ENCODE data around the gene SUFU.
A peak's percentile ranks its signal among the peaks of the same experiment; 100 is the strongest.
"Not testable (repeated sequence)": the region's sequence is repeated elsewhere in the genome, so short reads cannot be mapped to it uniquely, and the experiment has no call there.

The SUFU gene

DNA sequence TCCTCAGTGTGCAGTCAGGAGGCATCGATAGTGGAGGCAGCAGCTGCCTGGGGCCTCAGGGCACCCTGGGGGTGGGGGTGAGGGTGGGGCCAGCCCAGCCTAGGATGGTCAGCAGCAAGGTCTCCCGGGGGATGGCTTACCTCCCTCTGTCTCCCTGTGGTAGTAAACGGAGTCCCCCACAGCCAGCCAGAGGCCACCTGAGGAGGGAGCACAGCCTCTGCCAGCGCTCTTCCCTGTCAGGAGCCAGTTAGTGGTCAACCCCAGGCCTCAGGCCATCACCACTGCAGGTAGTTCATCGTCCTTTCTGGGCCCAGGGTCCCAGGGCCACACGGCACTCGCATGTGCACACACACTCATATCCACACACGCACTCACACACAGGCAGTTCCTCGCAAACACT is 23.4 kb upstream of the SUFU start:
- H3K4me3 ChIP-seq (ENCODE audit: low read depth in 1 of 5, low read length in 5 of 5) = no peak overlapping the region
- no peaks in the 10 kb centered on the region for H3K9me3 ChIP-seq (ENCODE audit: control insufficient read depth in 5 of 5, low read length in 5 of 5)
- H3K36me3 ChIP-seq (ENCODE audit: control insufficient read depth in 5 of 5, insufficient read depth in 5 of 5, low read length in 5 of 5) = peaks cover 0 to 67% (median 65%) of the 10 kb centered on the region in 5 donors
- peaks cover 0 to 11% (median 3%) of the 10 kb centered on the region in 5 donors for H3K4me1 ChIP-seq (ENCODE audit: control insufficient read depth in 5 of 5, insufficient read depth in 5 of 5, low read length in 5 of 5)
- no peak overlapping the region for H3K9ac ChIP-seq (ENCODE audit: low read length in 5 of 5)
- no peaks in the 10 kb centered on the region for H3K27me3 ChIP-seq (ENCODE audit: control insufficient read depth in 5 of 5, insufficient read depth in 4 of 5, low read length in 5 of 5)
- H3K27ac ChIP-seq (ENCODE audit: low read depth, low read length) = no peak overlapping the region

DNA sequence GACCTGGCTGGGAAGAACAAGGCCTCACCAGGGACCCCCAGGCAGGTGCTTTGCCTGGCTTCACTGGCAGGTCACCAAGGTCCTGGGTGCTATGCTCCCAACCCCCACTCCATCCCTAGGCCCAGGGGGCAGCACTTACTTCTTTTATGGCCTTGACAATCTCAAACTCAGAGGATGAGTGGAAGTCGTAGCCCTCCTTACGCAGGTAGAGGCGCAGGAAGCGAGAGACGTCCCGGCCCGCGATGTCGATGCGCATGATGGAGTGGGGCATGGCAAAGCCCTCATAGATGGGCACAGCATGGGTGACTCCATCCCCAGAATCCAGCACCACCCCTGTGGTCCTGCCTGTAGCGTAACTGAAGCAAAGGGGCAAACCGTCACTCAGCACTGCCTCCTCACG is 19.8 kb upstream of the SUFU start:
- Histone ChIP-seq H3K27me3 (ENCODE audit: control insufficient read depth in 5 of 5, insufficient read depth in 4 of 5, low read length in 5 of 5) (no peaks in the 10 kb centered on the region), H3K36me3 (ENCODE audit: control insufficient read depth in 5 of 5, insufficient read depth in 5 of 5, low read length in 5 of 5) (peaks cover 3 to 98% (median 98%) of the 10 kb centered on the region in 5 donors), H3K4me1 (ENCODE audit: control insufficient read depth in 5 of 5, insufficient read depth in 5 of 5, low read length in 5 of 5) (no peaks in the 10 kb centered on the region), H3K9me3 (ENCODE audit: control insufficient read depth in 5 of 5, low read length in 5 of 5) (no peaks in the 10 kb centered on the region), H3K9ac (ENCODE audit: low read length in 5 of 5) (no peak overlapping the region), H3K27ac (ENCODE audit: low read depth, low read length) (no peak overlapping the region), H3K4me3 (ENCODE audit: low read depth in 1 of 5, low read length in 5 of 5) (no peak overlapping the region)

DNA sequence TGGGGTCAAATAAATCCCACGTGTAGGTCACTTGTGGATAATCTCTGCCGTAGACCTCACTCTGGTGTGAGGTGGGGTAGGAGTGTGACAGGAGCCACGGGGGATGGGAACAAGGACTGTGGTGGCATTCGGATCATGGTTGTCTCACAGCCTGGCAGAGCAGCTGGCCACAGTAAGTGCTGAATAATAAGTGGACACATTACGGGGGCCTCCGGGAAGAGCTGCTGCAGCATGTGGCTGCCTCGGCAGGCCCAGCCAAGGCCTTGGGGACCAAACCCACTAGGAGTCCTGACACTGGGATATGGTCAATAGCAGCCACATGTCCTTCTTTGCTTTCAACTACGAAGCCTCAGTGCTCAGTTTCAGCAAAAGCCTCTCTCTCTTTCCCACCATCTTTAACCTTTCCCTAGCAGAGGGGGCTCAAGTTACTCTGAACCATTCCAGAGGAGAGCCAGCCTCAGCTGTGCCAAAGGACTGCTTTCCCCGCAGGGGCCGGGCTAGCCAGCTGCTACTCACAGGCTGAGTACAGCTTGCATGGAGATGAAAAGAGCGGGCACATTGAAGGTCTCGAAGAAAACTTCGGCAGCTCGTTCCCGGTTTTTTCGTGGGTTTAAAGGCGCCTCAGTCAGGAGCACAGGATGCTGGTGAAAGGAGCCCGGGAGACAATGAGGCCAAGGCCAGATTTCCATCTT is 18.5 kb upstream of the SUFU start:
- Histone ChIP-seq H3K4me1 (ENCODE audit: control insufficient read depth in 5 of 5, insufficient read depth in 5 of 5, low read length in 5 of 5) (no peaks in the 10 kb centered on the region), H3K4me3 (ENCODE audit: low read depth in 1 of 5, low read length in 5 of 5) (no peak overlapping the region), H3K9me3 (ENCODE audit: control insufficient read depth in 5 of 5, low read length in 5 of 5) (no peaks in the 10 kb centered on the region), H3K36me3 (ENCODE audit: control insufficient read depth in 5 of 5, insufficient read depth in 5 of 5, low read length in 5 of 5) (peaks cover 5 to 96% (median 89%) of the 10 kb centered on the region in 5 donors), H3K27me3 (ENCODE audit: control insufficient read depth in 5 of 5, insufficient read depth in 4 of 5, low read length in 5 of 5) (no peaks in the 10 kb centered on the region), H3K9ac (ENCODE audit: low read length in 5 of 5) (no peak overlapping the region), H3K27ac (ENCODE audit: low read depth, low read length) (no peak overlapping the region)

- H3K36me3 ChIP-seq (ENCODE audit: control insufficient read depth in 5 of 5, insufficient read depth in 5 of 5, low read length in 5 of 5) = peaks cover 7 to 54% (median 30%) of the 10 kb centered on the region in 5 donors
- H3K4me1 ChIP-seq (ENCODE audit: control insufficient read depth in 5 of 5, insufficient read depth in 5 of 5, low read length in 5 of 5) = peaks cover 0 to 31% (median 26%) of the 10 kb centered on the region in 5 donors
- no peaks in the 10 kb centered on the region for H3K27me3 ChIP-seq (ENCODE audit: control insufficient read depth in 5 of 5, insufficient read depth in 4 of 5, low read length in 5 of 5)
- no peak overlapping the region for H3K4me3 ChIP-seq (ENCODE audit: low read depth in 1 of 5, low read length in 5 of 5)
- no peak overlapping the region for H3K9ac ChIP-seq (ENCODE audit: low read length in 5 of 5)
- no peaks in the 10 kb centered on the region for H3K9me3 ChIP-seq (ENCODE audit: control insufficient read depth in 5 of 5, low read length in 5 of 5)
- no peak overlapping the region for H3K27ac ChIP-seq (ENCODE audit: low read depth, low read length)
Measured at GRCh38 chr10:102491136-102491535, 12.6 kb upstream of the SUFU start.

GRCh38 chr10:102492344-102492939 is 11.3 kb upstream of the SUFU start:
- Histone ChIP-seq H3K9me3 (ENCODE audit: control insufficient read depth in 5 of 5, low read length in 5 of 5) (no peaks in the 10 kb centered on the region), H3K4me3 (ENCODE audit: low read depth in 1 of 5, low read length in 5 of 5) (no peak overlapping the region), H3K27me3 (ENCODE audit: control insufficient read depth in 5 of 5, insufficient read depth in 4 of 5, low read length in 5 of 5) (no peaks in the 10 kb centered on the region), H3K9ac (ENCODE audit: low read length in 5 of 5) (peak overlapping the region in 1 of 5 donors; percentile 47), H3K27ac (ENCODE audit: low read depth, low read length) (no peak overlapping the region), H3K4me1 (ENCODE audit: control insufficient read depth in 5 of 5, insufficient read depth in 5 of 5, low read length in 5 of 5) (peaks cover 0 to 31% (median 26%) of the 10 kb centered on the region in 5 donors), H3K36me3 (ENCODE audit: control insufficient read depth in 5 of 5, insufficient read depth in 5 of 5, low read length in 5 of 5) (peaks cover 7 to 41% (median 17%) of the 10 kb centered on the region in 5 donors)

DNA sequence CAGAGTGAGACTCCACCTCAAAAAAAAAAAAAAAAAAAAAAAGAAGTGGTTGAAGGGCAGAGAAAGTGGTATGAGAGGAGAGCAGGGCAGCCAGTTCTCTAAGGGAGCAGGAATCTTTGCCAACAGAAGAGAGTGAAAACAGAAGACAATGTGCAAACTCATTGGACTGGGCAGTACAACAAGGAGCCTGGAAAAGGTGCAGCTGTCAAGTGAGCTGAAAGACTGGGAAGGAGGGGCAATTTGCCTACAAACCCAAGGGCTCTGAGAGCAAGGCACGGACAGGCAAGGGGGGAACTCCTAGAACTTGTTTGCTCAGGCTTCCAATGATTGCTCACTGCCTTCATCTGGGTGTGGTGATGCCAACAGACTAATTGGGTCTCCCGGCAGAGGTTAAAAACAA is 10.8 kb upstream of the SUFU start:
- no peak overlapping the region for H3K27ac ChIP-seq (ENCODE audit: low read depth, low read length)
- peaks cover 0 to 31% (median 26%) of the 10 kb centered on the region in 5 donors for H3K4me1 ChIP-seq (ENCODE audit: control insufficient read depth in 5 of 5, insufficient read depth in 5 of 5, low read length in 5 of 5)
- H3K27me3 ChIP-seq (ENCODE audit: control insufficient read depth in 5 of 5, insufficient read depth in 4 of 5, low read length in 5 of 5) = no peaks in the 10 kb centered on the region
- H3K4me3 ChIP-seq (ENCODE audit: low read depth in 1 of 5, low read length in 5 of 5) = no peak overlapping the region
- H3K9me3 ChIP-seq (ENCODE audit: control insufficient read depth in 5 of 5, low read length in 5 of 5) = no peaks in the 10 kb centered on the region
- peaks cover 7 to 38% (median 14%) of the 10 kb centered on the region in 5 donors for H3K36me3 ChIP-seq (ENCODE audit: control insufficient read depth in 5 of 5, insufficient read depth in 5 of 5, low read length in 5 of 5)
- H3K9ac ChIP-seq (ENCODE audit: low read length in 5 of 5) = no peak overlapping the region

- peaks cover 5 to 30% (median 6%) of the 10 kb centered on the region in 5 donors for H3K36me3 ChIP-seq (ENCODE audit: control insufficient read depth in 5 of 5, insufficient read depth in 5 of 5, low read length in 5 of 5)
- H3K4me3 ChIP-seq (ENCODE audit: low read depth in 1 of 5, low read length in 5 of 5) = no peak overlapping the region
- no peak overlapping the region for H3K9ac ChIP-seq (ENCODE audit: low read length in 5 of 5)
- no peaks in the 10 kb centered on the region for H3K27me3 ChIP-seq (ENCODE audit: control insufficient read depth in 5 of 5, insufficient read depth in 4 of 5, low read length in 5 of 5)
- no peaks in the 10 kb centered on the region for H3K9me3 ChIP-seq (ENCODE audit: control insufficient read depth in 5 of 5, low read length in 5 of 5)
- H3K4me1 ChIP-seq (ENCODE audit: control insufficient read depth in 5 of 5, insufficient read depth in 5 of 5, low read length in 5 of 5) = peaks cover 0 to 33% (median 30%) of the 10 kb centered on the region in 5 donors
- H3K27ac ChIP-seq (ENCODE audit: low read depth, low read length) = no peak overlapping the region
Measured at GRCh38 chr10:102493771-102494170, 10.0 kb upstream of the SUFU start.

DNA sequence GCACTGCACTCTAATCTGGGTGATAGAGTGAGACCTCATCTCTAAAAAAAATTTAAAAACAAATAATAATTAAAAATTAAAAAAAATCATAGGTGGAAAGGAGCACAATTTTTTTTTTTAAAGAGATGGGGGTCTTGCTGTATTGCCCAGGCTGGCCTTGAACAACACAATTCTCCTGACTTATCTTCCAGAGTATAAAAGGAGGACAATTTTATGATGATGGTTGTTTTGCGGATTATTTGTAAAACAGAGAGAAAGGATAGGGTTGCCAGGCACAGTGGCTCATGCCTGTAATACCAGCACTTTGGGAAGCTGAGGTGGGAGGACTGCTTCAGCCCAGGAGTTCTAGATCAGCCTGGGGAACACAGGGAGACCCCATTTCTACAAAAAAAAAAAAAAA is 6.2 kb upstream of the SUFU start:
- H3K9me3 ChIP-seq (ENCODE audit: control insufficient read depth in 5 of 5, low read length in 5 of 5) = no peaks in the 10 kb centered on the region

DNA sequence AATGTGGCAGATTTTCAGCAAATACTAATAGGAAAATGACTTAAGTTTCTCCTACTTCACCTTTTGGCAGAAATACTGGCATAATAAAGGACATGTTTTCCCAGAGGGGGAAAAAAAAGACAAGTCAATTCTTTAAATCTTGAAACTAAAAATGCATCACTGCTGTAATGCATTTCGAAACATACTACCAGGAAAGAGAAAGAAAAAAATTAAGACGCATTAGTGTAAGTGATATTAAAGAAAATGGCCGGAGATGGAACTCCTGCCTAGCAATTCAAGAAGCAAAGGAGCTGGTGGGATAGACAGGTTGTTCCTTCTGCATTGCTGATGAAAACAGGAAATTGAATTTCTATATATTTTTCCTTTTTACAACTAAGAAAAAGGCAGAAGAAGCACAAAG is 4.4 kb upstream of the SUFU start:
- H3K27me3 ChIP-seq (ENCODE audit: control insufficient read depth in 5 of 5, insufficient read depth in 4 of 5, low read length in 5 of 5) = no peaks in the 10 kb centered on the region
- peaks cover 2 to 37% (median 31%) of the 10 kb centered on the region in 5 donors for H3K4me1 ChIP-seq (ENCODE audit: control insufficient read depth in 5 of 5, insufficient read depth in 5 of 5, low read length in 5 of 5)
- no peaks in the 10 kb centered on the region for H3K9me3 ChIP-seq (ENCODE audit: control insufficient read depth in 5 of 5, low read length in 5 of 5)
- no peak overlapping the region for H3K4me3 ChIP-seq (ENCODE audit: low read depth in 1 of 5, low read length in 5 of 5)
- H3K9ac ChIP-seq (ENCODE audit: low read length in 5 of 5) = peak overlapping the region in 1 of 5 donors; percentile 37
- H3K27ac ChIP-seq (ENCODE audit: low read depth, low read length) = no peak overlapping the region
- peaks cover 0 to 1% (median 0%) of the 10 kb centered on the region in 5 donors for H3K36me3 ChIP-seq (ENCODE audit: control insufficient read depth in 5 of 5, insufficient read depth in 5 of 5, low read length in 5 of 5)

More for the DNA sequence above, 6.2 kb upstream of the SUFU start:
- H3K27ac ChIP-seq (ENCODE audit: low read depth, low read length) = no peak overlapping the region
- H3K4me1 ChIP-seq (ENCODE audit: control insufficient read depth in 5 of 5, insufficient read depth in 5 of 5, low read length in 5 of 5) = peaks cover 0 to 42% (median 34%) of the 10 kb centered on the region in 5 donors
- H3K36me3 ChIP-seq (ENCODE audit: control insufficient read depth in 5 of 5, insufficient read depth in 5 of 5, low read length in 5 of 5) = peaks cover 0 to 7% (median 2%) of the 10 kb centered on the region in 5 donors
- no peak overlapping the region for H3K9ac ChIP-seq (ENCODE audit: low read length in 5 of 5)
- no peaks in the 10 kb centered on the region for H3K27me3 ChIP-seq (ENCODE audit: control insufficient read depth in 5 of 5, insufficient read depth in 4 of 5, low read length in 5 of 5)
- H3K4me3 ChIP-seq (ENCODE audit: low read depth in 1 of 5, low read length in 5 of 5) = no peak overlapping the region

GRCh38 chr10:102500686-102501085 is 3.1 kb upstream of the SUFU start:
- not testable (repeated sequence) for H3K9me3 ChIP-seq (ENCODE audit: control insufficient read depth in 5 of 5, low read length in 5 of 5); H3K9ac ChIP-seq (ENCODE audit: low read length in 5 of 5); H3K27ac ChIP-seq (ENCODE audit: low read depth, low read length); H3K4me3 ChIP-seq (ENCODE audit: low read depth in 1 of 5, low read length in 5 of 5); H3K27me3 ChIP-seq (ENCODE audit: control insufficient read depth in 5 of 5, insufficient read depth in 4 of 5, low read length in 5 of 5); H3K36me3 ChIP-seq (ENCODE audit: control insufficient read depth in 5 of 5, insufficient read depth in 5 of 5, low read length in 5 of 5)
- peaks cover 6 to 50% (median 43%) of the 10 kb centered on the region in 5 donors for H3K4me1 ChIP-seq (ENCODE audit: control insufficient read depth in 5 of 5, insufficient read depth in 5 of 5, low read length in 5 of 5)
